H9 (cell line): Measurements from ENCODE around the gene ETHE1. TPM values are rescaled to one million over a fixed set of nuclear protein-coding genes. Genes with fewer than 3 reads are reported as not detected.

Source experiments
- DNase-seq: peaks from one replicate; pipeline ENCODE4 v3.0.0-alpha.2; 2017
- H2AFZ ChIP-seq: one replicate; pipeline ENCODE4 v1.6.1; 2013; ENCODE audit warnings: mild to moderate bottlenecking, low read length, control low read depth, moderate library complexity
- H2AK5ac ChIP-seq: 2 replicates; pipeline ENCODE4 v1.6.1; 2013; ENCODE audit warnings: low read length, control low read depth, mixed read lengths; ENCODE audit not compliant: insufficient read length
- H2BK120ac ChIP-seq: one replicate; pipeline ENCODE4 v1.6.1; 2013; ENCODE audit warnings: low read depth, mild to moderate bottlenecking, low read length, control low read depth, inconsistent platforms; ENCODE audit not compliant: poor library complexity, severe bottlenecking
- H2BK12ac ChIP-seq: 2 replicates; pipeline ENCODE4 v1.6.1; 2013; ENCODE audit warnings: low read length, control low read depth, mixed read lengths, low read depth; ENCODE audit not compliant: insufficient read length
- H2BK15ac ChIP-seq: 2 replicates; pipeline ENCODE4 v1.6.1; 2013; ENCODE audit warnings: low read depth, low read length, control low read depth
- H2BK20ac ChIP-seq: one replicate; pipeline ENCODE4 v1.6.1; 2013; ENCODE audit warnings: low read depth, mild to moderate bottlenecking, low read length, control low read depth, inconsistent platforms; ENCODE audit not compliant: poor library complexity, severe bottlenecking
- H2BK5ac ChIP-seq: 2 replicates; pipeline ENCODE4 v1.6.1; 2013; ENCODE audit warnings: low read length, control low read depth, mixed read lengths; ENCODE audit not compliant: insufficient read length
- H3K14ac ChIP-seq: 2 replicates; pipeline ENCODE4 v1.6.1; 2013; ENCODE audit warnings: low read length, control low read depth; ENCODE audit not compliant: insufficient read depth
- H3K18ac ChIP-seq: 2 replicates; pipeline ENCODE4 v1.6.1; 2013; ENCODE audit warnings: low read depth, mild to moderate bottlenecking, mixed read lengths, low read length, control low read depth; ENCODE audit not compliant: insufficient read length
- H3K23ac ChIP-seq: 2 replicates; pipeline ENCODE4 v1.6.1; 2013; ENCODE audit warnings: low read length, control low read depth, mixed read lengths, low read depth; ENCODE audit not compliant: insufficient read length
- H3K23me2 ChIP-seq: 2 replicates; pipeline ENCODE4 v1.6.1; 2013; ENCODE audit warnings: low read depth, mild to moderate bottlenecking, mixed read lengths, low read length, control low read depth; ENCODE audit not compliant: insufficient read length, poor library complexity, severe bottlenecking
- H3K27ac ChIP-seq: 2 replicates; pipeline ENCODE4 v1.5.1; 2013; ENCODE audit warnings: low read length, control low read depth, mixed read lengths, low read depth; ENCODE audit not compliant: insufficient read length
- H3K27me3 ChIP-seq: 2 replicates; pipeline ENCODE4 v1.6.1; 2013; ENCODE audit warnings: low read length, control low read depth, inconsistent platforms; ENCODE audit not compliant: insufficient read depth
- H3K4ac ChIP-seq: 2 replicates; pipeline ENCODE4 v1.6.1; 2013; ENCODE audit warnings: low read depth, mild to moderate bottlenecking, control low read depth, inconsistent platforms, low read length, moderate library complexity
- H3K4me1 ChIP-seq: 2 replicates; pipeline ENCODE4 v1.6.1; 2013; ENCODE audit warnings: low read length, control low read depth, inconsistent platforms; ENCODE audit not compliant: insufficient read depth
- H3K4me2 ChIP-seq: 2 replicates; pipeline ENCODE4 v1.6.1; 2013; ENCODE audit warnings: low read length, control low read depth, mixed read lengths; ENCODE audit not compliant: insufficient read length, insufficient read depth
- H3K56ac ChIP-seq: 2 replicates; pipeline ENCODE4 v1.6.1; 2013; ENCODE audit warnings: low read depth, mild to moderate bottlenecking, mixed read lengths, low read length, control low read depth; ENCODE audit not compliant: insufficient read length
- H3K79me1 ChIP-seq: 2 replicates; pipeline ENCODE4 v1.6.1; 2013; ENCODE audit warnings: low read depth, mild to moderate bottlenecking, moderate library complexity, low read length, control low read depth, inconsistent platforms; ENCODE audit not compliant: insufficient read depth, poor library complexity, severe bottlenecking
- H3K79me2 ChIP-seq: 2 replicates; pipeline ENCODE4 v1.6.1; 2013; ENCODE audit warnings: low read length, control low read depth, inconsistent platforms; ENCODE audit not compliant: insufficient read depth
- H3K9ac ChIP-seq: 2 replicates; pipeline ENCODE4 v1.6.1; 2013; ENCODE audit warnings: low read length, control low read depth, mixed read lengths; ENCODE audit not compliant: insufficient read length; ENCODE audit errors: extremely low read depth
- H3K9me3 ChIP-seq: one replicate; pipeline ENCODE4 v1.6.1; 2013; ENCODE audit warnings: low read depth, low read length, inconsistent platforms; ENCODE audit not compliant: control insufficient read depth
- H3T11ph ChIP-seq: one replicate; pipeline ENCODE4 v1.6.1; 2013; ENCODE audit warnings: mild to moderate bottlenecking, low read length, control low read depth, inconsistent platforms
- H4K20me1 ChIP-seq: one replicate; pipeline ENCODE4 v1.6.1; 2013; ENCODE audit not compliant: control insufficient read depth, insufficient read length, insufficient read depth
- H4K5ac ChIP-seq: 2 replicates; pipeline ENCODE4 v1.6.1; 2013; ENCODE audit warnings: low read depth, mild to moderate bottlenecking, mixed read lengths, low read length, control low read depth; ENCODE audit not compliant: insufficient read length
- H4K8ac ChIP-seq: replicated peaks from 2 replicates; pipeline ENCODE4 v1.6.1; 2013; ENCODE audit warnings: low read length, control low read depth, mixed read lengths, low read depth; ENCODE audit not compliant: insufficient read length
- H4K91ac ChIP-seq: 2 replicates; pipeline ENCODE4 v1.6.1; 2013; ENCODE audit warnings: low read depth, mild to moderate bottlenecking, moderate library complexity, mixed read lengths, low read length, control low read depth; ENCODE audit not compliant: insufficient read length
- H3K27ac Mint-ChIP-seq, 3 experiments: 2 replicates in 2 of 3; 3 replicates in 1 of 3; pipeline ENCODE4 v1.8.0; 2020 to 2021; ENCODE audit warnings: mixed read lengths in 3 of 3, mild to moderate bottlenecking in 1 of 3, moderate library complexity in 1 of 3
- H3K27me3 Mint-ChIP-seq: 2 replicates; pipeline ENCODE4 v1.8.0; 2021; ENCODE audit warnings: low read depth, mild to moderate bottlenecking, moderate library complexity, mixed read lengths
- H3K36me3 Mint-ChIP-seq, 3 experiments: 2 replicates in 2 of 3; 3 replicates in 1 of 3; pipeline ENCODE4 v1.8.0; 2020 to 2021; ENCODE audit warnings: low read depth in 3 of 3, mixed read lengths in 3 of 3; ENCODE audit not compliant: insufficient read depth in 1 of 3
- H3K4me1 Mint-ChIP-seq, 2 experiments: 2 replicates each; pipeline ENCODE4 v1.8.0; 2020; ENCODE audit warnings: mixed read lengths in 2 of 2
- H3K4me3 Mint-ChIP-seq, 2 experiments: 2 replicates in 1 of 2; 3 replicates in 1 of 2; pipeline ENCODE4 v1.8.0; 2020 to 2021; ENCODE audit warnings: mild to moderate bottlenecking in 2 of 2, mixed read lengths in 2 of 2, moderate library complexity in 1 of 2
- H3K9me3 Mint-ChIP-seq, 2 experiments: 2 replicates in 1 of 2; 3 replicates in 1 of 2; pipeline ENCODE4 v1.8.0; 2020; ENCODE audit warnings: mild to moderate bottlenecking in 2 of 2, mixed read lengths in 2 of 2, moderate library complexity in 1 of 2
- CTCF ChIP-seq: fragments of 200-600 bp; sonication (generic); conservative IDR thresholded peaks from 3 replicates; pipeline ENCODE4 v1.8.0; 2021; ENCODE audit warnings: antibody characterized with exemption, mild to moderate bottlenecking
- WGBS: extraction: QIAGEN DNeasy Blood & Tissue Kit; methylation state at CpG from one replicate; pipeline ENCODE4 v1.1.7; 2013; ENCODE audit warnings: missing lambda C conversion rate, low lambda C conversion rate, mixed read lengths; ENCODE audit not compliant: insufficient read length; ENCODE audit errors: extremely low coverage; 5-methylcytosine and 5-hydroxymethylcytosine counted together
- total RNA-seq: library from RNA; stranded (reverse); gene quantifications from 2 replicates; pipeline ENCODE4 v1.2.1, GENCODE V29; 2021

ETHE1 gene
- total RNA-seq, 1 experiment from 2014 or later, result 18.8 TPM

DNA sequence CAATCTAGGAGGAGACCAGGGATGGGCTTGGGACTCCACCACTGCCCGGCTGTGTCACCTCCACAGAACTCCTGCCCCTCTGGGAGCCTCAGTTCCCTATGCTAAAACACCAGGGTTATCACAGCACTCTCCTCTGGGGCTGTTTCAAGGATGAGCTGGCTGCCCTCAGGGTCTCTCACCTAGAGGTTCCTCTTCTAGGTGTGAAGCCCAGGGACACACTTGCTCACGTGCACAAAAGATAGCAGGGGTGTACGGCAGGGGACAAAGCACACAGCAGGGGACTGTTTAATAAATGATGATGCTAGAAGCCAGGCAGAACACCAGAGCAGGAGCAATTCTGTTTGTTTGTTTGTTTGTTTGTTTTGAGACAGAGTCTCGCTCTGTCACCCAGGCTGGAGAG is 44.8 kb downstream of the ETHE1 start:
- peaks cover 2% of the 10 kb centered on the region; the same call in 1 of the 2 replicates for H3K27me3 Mint-ChIP-seq
- TF ChIP-seq CTCF, result no peak
- Histone ChIP-seq H2BK20ac (no peak overlapping the region), H3K27ac (no peak overlapping the region), H4K91ac (no peak overlapping the region), H2AFZ (no peak overlapping the region), H3K23me2 (no peaks in the 10 kb centered on the region), H3K56ac (no peak overlapping the region), H2BK15ac (no peak overlapping the region), H3K4ac (no peak overlapping the region), H2BK12ac (no peak overlapping the region), H4K20me1 (no peaks in the 10 kb centered on the region), H3K79me2 (no peaks in the 10 kb centered on the region), H3K23ac (no peak overlapping the region), H3K18ac (no peak overlapping the region), H3T11ph (no peak overlapping the region), H4K8ac (no peak overlapping the region), H4K5ac (no peak overlapping the region), H3K4me1 (no peaks in the 10 kb centered on the region), H2BK120ac (no peak overlapping the region), H3K27me3 (no peaks in the 10 kb centered on the region), H2BK5ac (no peak overlapping the region), H3K4me2 (no peak overlapping the region), H3K9ac (no peak overlapping the region), H3K14ac (no peak overlapping the region), H3K9me3 (no peaks in the 10 kb centered on the region), H3K79me1 (no peaks in the 10 kb centered on the region), H2AK5ac (no peak overlapping the region)
- no CpG with 5 or more reads among the region's 4 CpGs for WGBS
- no peak overlapping the region for H3K4me3 Mint-ChIP-seq
- H3K27ac Mint-ChIP-seq, result no peak overlapping the region; a peak in 1 of 7 replicates
- H3K4me1 Mint-ChIP-seq, result no peaks in the 10 kb centered on the region
- H3K9me3 Mint-ChIP-seq, result no peaks in the 10 kb centered on the region
- H3K36me3 Mint-ChIP-seq, result peaks cover 0 to 7% (median 0%) of the 10 kb centered on the region in 3 experiments; a peak in 1 of 7 replicates
- DNase-seq, result no peak
